OCI-LY3 (cell line): ENCODE data around the gene DNAI1.

ENCODE experiments used
- EZH2phosphoT487 ChIP-seq: fragments of 200-600 bp; shearing (Covaris generic); IDR thresholded peaks from 2 replicates; pipeline ENCODE4 v1.6.1; 2018; ENCODE audit warnings: antibody characterized with exemption, mixed run types, low read depth
- TF ChIP-seq, protein P1 (sequence below): fragments of 200-600, 300-600 bp; sonication (generic); IDR thresholded peaks from 2 replicates; pipeline ENCODE4 v1.5.1; 2014; ENCODE audit warnings: antibody characterized with exemption, low read length, low read depth

DNA sequence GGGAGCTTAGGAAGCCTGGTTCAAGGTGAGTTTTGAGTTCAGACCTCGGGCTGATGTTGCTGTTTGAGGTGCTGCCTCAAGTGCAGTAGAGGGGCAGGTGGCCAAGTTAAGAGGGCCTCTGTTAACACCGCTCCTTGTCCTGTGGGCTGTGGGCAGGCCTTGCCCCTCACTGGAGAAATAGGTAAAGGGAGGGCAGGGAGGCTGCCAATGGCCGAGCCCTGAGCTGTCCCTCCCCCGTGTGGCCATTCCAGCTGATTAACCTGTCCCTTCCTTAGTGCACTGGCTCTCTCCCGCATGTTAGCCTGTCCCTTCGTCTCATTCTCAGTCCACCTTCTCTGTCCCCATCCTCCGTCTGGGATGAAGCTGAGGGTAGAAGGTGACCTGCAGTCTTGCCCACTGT lies 109.5 kb downstream of the DNAI1 start:
- TF ChIP-seq, protein P1, sequence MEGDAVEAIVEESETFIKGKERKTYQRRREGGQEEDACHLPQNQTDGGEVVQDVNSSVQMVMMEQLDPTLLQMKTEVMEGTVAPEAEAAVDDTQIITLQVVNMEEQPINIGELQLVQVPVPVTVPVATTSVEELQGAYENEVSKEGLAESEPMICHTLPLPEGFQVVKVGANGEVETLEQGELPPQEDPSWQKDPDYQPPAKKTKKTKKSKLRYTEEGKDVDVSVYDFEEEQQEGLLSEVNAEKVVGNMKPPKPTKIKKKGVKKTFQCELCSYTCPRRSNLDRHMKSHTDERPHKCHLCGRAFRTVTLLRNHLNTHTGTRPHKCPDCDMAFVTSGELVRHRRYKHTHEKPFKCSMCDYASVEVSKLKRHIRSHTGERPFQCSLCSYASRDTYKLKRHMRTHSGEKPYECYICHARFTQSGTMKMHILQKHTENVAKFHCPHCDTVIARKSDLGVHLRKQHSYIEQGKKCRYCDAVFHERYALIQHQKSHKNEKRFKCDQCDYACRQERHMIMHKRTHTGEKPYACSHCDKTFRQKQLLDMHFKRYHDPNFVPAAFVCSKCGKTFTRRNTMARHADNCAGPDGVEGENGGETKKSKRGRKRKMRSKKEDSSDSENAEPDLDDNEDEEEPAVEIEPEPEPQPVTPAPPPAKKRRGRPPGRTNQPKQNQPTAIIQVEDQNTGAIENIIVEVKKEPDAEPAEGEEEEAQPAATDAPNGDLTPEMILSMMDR: no peak
- no peak for TF ChIP-seq EZH2phosphoT487
